ENCODE data around the gene TSR2. TPM values are rescaled to one million over a fixed set of nuclear protein-coding genes. Genes with fewer than 3 reads are reported as not detected.

TSR2 gene
- total RNA-seq, 2 experiments from 2014 or later = 31.4 to 31.5 TPM

GRCh38 chrX:54430519-54430918, 9.7 kb upstream of the TSR2 start:
- ChIA-PET POLR2A (no interaction called here), CTCF (no interaction called here)
- peaks cover 10% of the 10 kb centered on the region for H3K27me3 Mint-ChIP-seq (ENCODE audit: low read depth)
- H3K9me3 Mint-ChIP-seq (ENCODE audit: insufficient read depth) = no peaks in the 10 kb centered on the region
- H3K27ac Mint-ChIP-seq = no peak overlapping the region
- H3K4me1 Mint-ChIP-seq (ENCODE audit: low read depth) = no peaks in the 10 kb centered on the region
- no peaks in the 10 kb centered on the region for H3K36me3 Mint-ChIP-seq (ENCODE audit: low read depth)
- DNase-seq = no peak
- no peak for ATAC-seq
- H3K4me3 Mint-ChIP-seq = no peak overlapping the region

GRCh38 chrX:54435121-54435520, 5.1 kb upstream of the TSR2 start:
- DNase-seq (no peak), ATAC-seq (no peak)
- no peak overlapping the region for H3K27ac Mint-ChIP-seq
- no peaks in the 10 kb centered on the region for H3K36me3 Mint-ChIP-seq (ENCODE audit: low read depth)
- H3K4me3 Mint-ChIP-seq = no peak overlapping the region
- POLR2A ChIA-PET = no interaction called here
- CTCF ChIA-PET = no interaction called here
- no peaks in the 10 kb centered on the region for H3K27me3 Mint-ChIP-seq (ENCODE audit: low read depth)
- H3K9me3 Mint-ChIP-seq (ENCODE audit: insufficient read depth) = no peaks in the 10 kb centered on the region
- peaks cover 4% of the 10 kb centered on the region for H3K4me1 Mint-ChIP-seq (ENCODE audit: low read depth)

GRCh38 chrX:54442790-54443189, 2.6 kb downstream of the TSR2 start:
- ChIA-PET CTCF (no interaction called here), POLR2A (no interaction called here)
- H3K4me1 Mint-ChIP-seq (ENCODE audit: low read depth) = peaks cover 22% of the 10 kb centered on the region

GRCh38 chrX:54444752-54445151, 4.5 kb downstream of the TSR2 start:
- POLR2A ChIA-PET = no interaction called here

More at GRCh38 chrX:54442790-54443189, 2.6 kb downstream of the TSR2 start:
- H3K27ac Mint-ChIP-seq = peak overlapping the region; percentile 16
- H3K4me3 Mint-ChIP-seq = no peak overlapping the region
- DNase-seq = no peak
- no peaks in the 10 kb centered on the region for H3K9me3 Mint-ChIP-seq (ENCODE audit: insufficient read depth)
- H3K27me3 Mint-ChIP-seq (ENCODE audit: low read depth) = no peaks in the 10 kb centered on the region
- no peak for ATAC-seq
- peaks cover 20% of the 10 kb centered on the region for H3K36me3 Mint-ChIP-seq (ENCODE audit: low read depth)

GRCh38 chrX:54446084-54446483, 5.9 kb downstream of the TSR2 start:
- Mint-ChIP-seq H3K36me3 (ENCODE audit: low read depth) (peaks cover 20% of the 10 kb centered on the region), H3K4me3 (no peak overlapping the region), H3K27ac (no peak overlapping the region), H3K9me3 (ENCODE audit: insufficient read depth) (no peaks in the 10 kb centered on the region), H3K27me3 (ENCODE audit: low read depth) (no peaks in the 10 kb centered on the region), H3K4me1 (ENCODE audit: low read depth) (peaks cover 18% of the 10 kb centered on the region)
- POLR2A ChIA-PET = no interaction called here
- CTCF ChIA-PET = no interaction called here
- DNase-seq (no peak), ATAC-seq (no peak)

More at GRCh38 chrX:54444752-54445151, 4.5 kb downstream of the TSR2 start:
- Mint-ChIP-seq H3K4me3 (no peak overlapping the region), H3K9me3 (ENCODE audit: insufficient read depth) (no peaks in the 10 kb centered on the region), H3K27ac (no peak overlapping the region), H3K4me1 (ENCODE audit: low read depth) (peaks cover 21% of the 10 kb centered on the region), H3K27me3 (ENCODE audit: low read depth) (no peaks in the 10 kb centered on the region), H3K36me3 (ENCODE audit: low read depth) (peaks cover 20% of the 10 kb centered on the region)
- ATAC-seq = no peak
- DNase-seq = no peak
- CTCF ChIA-PET = no interaction called here

GRCh38 chrX:54447461-54447860, 7.3 kb downstream of the TSR2 start:
- Mint-ChIP-seq H3K27me3 (ENCODE audit: low read depth) (no peaks in the 10 kb centered on the region), H3K4me1 (ENCODE audit: low read depth) (peaks cover 5% of the 10 kb centered on the region), H3K9me3 (ENCODE audit: insufficient read depth) (no peaks in the 10 kb centered on the region), H3K4me3 (no peak overlapping the region), H3K36me3 (ENCODE audit: low read depth) (peaks cover 14% of the 10 kb centered on the region), H3K27ac (no peak overlapping the region)
- ChIA-PET CTCF (interaction anchor here (0.8 kb wide), 1 partner anchor 64 kb away, joined by 3 read pairs; no protein-coding TSS in a partner anchor), POLR2A (no interaction called here)
- ATAC-seq (no peak), DNase-seq (no peak)

- H3K4me1 Mint-ChIP-seq (ENCODE audit: low read depth) = no peaks in the 10 kb centered on the region
- POLR2A ChIA-PET = no interaction called here
- no peaks in the 10 kb centered on the region for H3K36me3 Mint-ChIP-seq (ENCODE audit: low read depth)
- no peaks in the 10 kb centered on the region for H3K9me3 Mint-ChIP-seq (ENCODE audit: insufficient read depth)
- H3K27me3 Mint-ChIP-seq (ENCODE audit: low read depth) = no peaks in the 10 kb centered on the region
- DNase-seq (no peak), ATAC-seq (no peak)
- no peak overlapping the region for H3K27ac Mint-ChIP-seq
- H3K4me3 Mint-ChIP-seq = no peak overlapping the region
- CTCF ChIA-PET = no interaction called here
These were observed 9.7 kb downstream of the TSR2 start for GRCh38 chrX:54449929-54450328.

- ChIA-PET POLR2A (no interaction called here), CTCF (no interaction called here)
- ATAC-seq (no peak), DNase-seq (no peak)
- Mint-ChIP-seq H3K9me3 (ENCODE audit: insufficient read depth) (no peaks in the 10 kb centered on the region), H3K4me3 (no peak overlapping the region), H3K36me3 (ENCODE audit: low read depth) (no peaks in the 10 kb centered on the region), H3K4me1 (ENCODE audit: low read depth) (no peaks in the 10 kb centered on the region), H3K27ac (peak overlapping the region; percentile 10), H3K27me3 (ENCODE audit: low read depth) (no peaks in the 10 kb centered on the region)
These were observed 12.7 kb downstream of the TSR2 start for GRCh38 chrX:54452920-54453319.

GRCh38 chrX:54470054-54470760, 30.0 kb downstream of the TSR2 start:
- ChIA-PET POLR2A (no interaction called here), CTCF (no interaction called here)
- Mint-ChIP-seq H3K36me3 (ENCODE audit: low read depth) (no peaks in the 10 kb centered on the region), H3K27ac (no peak overlapping the region), H3K27me3 (ENCODE audit: low read depth) (no peaks in the 10 kb centered on the region), H3K4me3 (no peak overlapping the region), H3K9me3 (ENCODE audit: insufficient read depth) (no peaks in the 10 kb centered on the region), H3K4me1 (ENCODE audit: low read depth) (no peaks in the 10 kb centered on the region)
- DNase-seq (no peak), ATAC-seq (no peak)

- H3K27ac Mint-ChIP-seq = no peak overlapping the region
- no peaks in the 10 kb centered on the region for H3K4me1 Mint-ChIP-seq (ENCODE audit: low read depth)
- DNase-seq (no peak), ATAC-seq (no peak)
- no peaks in the 10 kb centered on the region for H3K36me3 Mint-ChIP-seq (ENCODE audit: low read depth)
- H3K9me3 Mint-ChIP-seq (ENCODE audit: insufficient read depth) = no peaks in the 10 kb centered on the region
- ChIA-PET CTCF (no interaction called here), POLR2A (no interaction called here)
- H3K27me3 Mint-ChIP-seq (ENCODE audit: low read depth) = no peaks in the 10 kb centered on the region
- H3K4me3 Mint-ChIP-seq = no peak overlapping the region
These were observed 34.0 kb downstream of the TSR2 start for GRCh38 chrX:54473993-54474859.

GRCh38 chrX:54479136-54480111, 39.2 kb downstream of the TSR2 start:
- Mint-ChIP-seq H3K36me3 (ENCODE audit: low read depth) (no peaks in the 10 kb centered on the region), H3K27ac (no peak overlapping the region), H3K27me3 (ENCODE audit: low read depth) (no peaks in the 10 kb centered on the region), H3K4me3 (no peak overlapping the region), H3K9me3 (ENCODE audit: insufficient read depth) (no peaks in the 10 kb centered on the region), H3K4me1 (ENCODE audit: low read depth) (no peaks in the 10 kb centered on the region)
- DNase-seq (no peak), ATAC-seq (no peak)
- ChIA-PET CTCF (no interaction called here), POLR2A (no interaction called here)

Data from activated CD8-positive, alpha-beta T cell treated with anti-CD3 and anti-CD28 coated beads, Interleukin-2, amount 10 ng/mL, durations not matched to agents 7 days and 5 days (primary cell).